HG03520 (cell line): ENCODE results near the gene GALNT10.
"Not testable (repeated sequence)": the region's sequence is repeated elsewhere in the genome, so short reads cannot be mapped to it uniquely, and the experiment has no call there.

Source experiments
- ATAC-seq: cut with Tn5 transposase; IDR thresholded peaks from one replicate; pipeline ENCODE4 v1.9.1; 2021; ENCODE audit warnings: mild to moderate bottlenecking, moderate library complexity; ENCODE audit not compliant: unreplicated experiment

GALNT10 gene

DNA sequence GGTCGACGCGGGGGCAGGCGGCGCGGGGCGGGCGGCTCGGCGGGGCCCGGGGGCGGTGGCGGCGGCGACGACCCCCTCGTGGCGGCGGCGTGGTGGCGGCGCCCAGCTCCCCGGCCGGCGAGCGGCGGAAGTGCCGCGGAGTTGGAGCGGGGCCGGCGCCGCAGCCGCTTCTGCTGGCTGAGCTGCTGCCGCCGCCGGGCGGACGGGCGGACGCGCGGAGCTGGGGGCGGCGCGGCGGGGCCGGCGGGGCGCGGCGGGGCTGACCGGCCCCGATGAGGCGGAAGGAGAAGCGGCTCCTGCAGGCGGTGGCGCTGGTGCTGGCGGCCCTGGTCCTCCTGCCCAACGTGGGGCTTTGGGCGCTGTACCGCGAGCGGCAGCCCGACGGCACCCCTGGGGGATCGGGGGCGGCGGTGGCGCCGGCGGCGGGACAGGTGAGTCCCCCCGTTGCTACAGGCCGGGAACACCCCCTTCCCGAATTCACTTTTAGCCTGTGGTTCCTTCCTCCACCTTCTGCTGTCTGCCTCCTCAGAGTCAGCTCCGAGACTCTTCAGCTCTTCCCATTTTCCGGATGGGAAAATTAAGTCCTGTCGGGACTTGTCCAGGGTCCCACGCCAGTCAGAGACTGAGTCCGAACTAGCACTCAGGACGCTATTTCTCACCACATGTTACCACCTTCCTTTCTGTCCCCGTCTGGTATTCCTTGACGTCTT lies at the start of gene GALNT10:
Gene GALNT10, plus strand, starts transcription at position 139 of the 710 bp plus-strand sequence. Its CDS starts 134 bp downstream, at position 273.
- ATAC-seq: peak; percentile 62

DNA sequence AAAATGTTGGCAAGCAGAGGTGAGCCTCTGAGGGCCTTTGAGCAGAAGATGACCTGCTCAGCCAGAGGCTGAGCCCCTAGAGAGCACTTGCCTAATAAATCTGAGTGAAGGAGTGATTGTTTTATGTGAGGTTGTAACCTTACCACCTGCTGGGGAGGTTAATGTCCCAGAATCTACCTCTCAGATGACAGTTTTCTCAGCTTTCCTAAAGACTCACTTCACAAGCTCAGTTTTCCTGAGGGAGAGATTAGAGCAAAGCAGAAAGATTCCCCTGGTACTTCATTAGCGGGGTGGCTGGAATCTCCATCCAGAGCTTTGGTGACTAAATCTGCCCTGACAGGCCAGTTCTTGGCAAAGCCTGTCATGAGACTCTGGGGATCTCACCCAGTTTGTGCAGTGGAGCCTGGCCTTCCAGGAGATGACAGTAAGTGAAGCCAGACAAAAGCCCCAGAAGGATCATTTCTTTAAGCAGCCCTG lies 48.8 kb upstream of the GALNT10 start:
- ATAC-seq: no peak

GRCh38 chr5:154143211-154143641 lies 47.3 kb upstream of the GALNT10 start:
- no peak for ATAC-seq

DNA sequence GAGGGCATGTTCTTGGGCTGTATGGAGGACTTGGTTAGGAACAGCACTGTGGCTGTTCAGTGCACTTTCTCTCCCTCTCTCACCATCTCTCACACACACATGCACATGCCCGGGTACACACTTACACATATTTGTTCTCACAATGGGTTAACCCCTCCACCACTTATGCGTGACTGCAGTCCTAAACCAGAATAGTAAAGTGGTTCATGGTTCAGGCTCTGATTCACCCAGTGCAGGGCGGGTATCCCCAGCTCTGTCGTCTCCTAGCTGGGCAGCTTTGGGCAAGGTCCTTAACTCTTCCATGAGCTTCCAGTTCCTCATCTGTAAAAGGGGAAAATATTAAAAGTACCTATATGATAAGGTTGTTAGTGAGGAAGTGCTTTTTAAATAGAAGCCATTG lies 45.3 kb upstream of the GALNT10 start:
- ATAC-seq: no peak

GRCh38 chr5:154146409-154146808 lies 44.1 kb upstream of the GALNT10 start:
- no peak for ATAC-seq

GRCh38 chr5:154147666-154148065 lies 42.9 kb upstream of the GALNT10 start:
- no peak for ATAC-seq

DNA sequence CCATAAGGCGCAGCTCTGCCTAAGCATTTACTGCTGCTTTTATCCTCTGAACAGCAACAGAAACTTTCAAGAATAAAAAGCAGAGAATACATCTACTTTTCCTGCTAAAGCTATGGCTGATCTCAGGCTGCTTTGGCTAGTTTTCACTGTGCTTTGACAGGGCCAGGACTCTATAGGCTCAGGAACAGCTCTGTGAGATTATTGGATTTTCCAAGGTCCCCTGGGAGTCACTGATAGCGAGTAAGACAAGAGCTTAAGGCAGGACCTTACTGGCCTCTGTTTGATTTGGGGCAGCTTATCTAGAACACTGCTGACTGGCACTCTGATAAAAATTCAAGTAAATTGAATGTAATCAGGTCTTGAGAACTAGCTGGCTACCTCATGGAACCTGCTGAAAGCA lies 40.1 kb upstream of the GALNT10 start:
- not testable (repeated sequence) for ATAC-seq

DNA sequence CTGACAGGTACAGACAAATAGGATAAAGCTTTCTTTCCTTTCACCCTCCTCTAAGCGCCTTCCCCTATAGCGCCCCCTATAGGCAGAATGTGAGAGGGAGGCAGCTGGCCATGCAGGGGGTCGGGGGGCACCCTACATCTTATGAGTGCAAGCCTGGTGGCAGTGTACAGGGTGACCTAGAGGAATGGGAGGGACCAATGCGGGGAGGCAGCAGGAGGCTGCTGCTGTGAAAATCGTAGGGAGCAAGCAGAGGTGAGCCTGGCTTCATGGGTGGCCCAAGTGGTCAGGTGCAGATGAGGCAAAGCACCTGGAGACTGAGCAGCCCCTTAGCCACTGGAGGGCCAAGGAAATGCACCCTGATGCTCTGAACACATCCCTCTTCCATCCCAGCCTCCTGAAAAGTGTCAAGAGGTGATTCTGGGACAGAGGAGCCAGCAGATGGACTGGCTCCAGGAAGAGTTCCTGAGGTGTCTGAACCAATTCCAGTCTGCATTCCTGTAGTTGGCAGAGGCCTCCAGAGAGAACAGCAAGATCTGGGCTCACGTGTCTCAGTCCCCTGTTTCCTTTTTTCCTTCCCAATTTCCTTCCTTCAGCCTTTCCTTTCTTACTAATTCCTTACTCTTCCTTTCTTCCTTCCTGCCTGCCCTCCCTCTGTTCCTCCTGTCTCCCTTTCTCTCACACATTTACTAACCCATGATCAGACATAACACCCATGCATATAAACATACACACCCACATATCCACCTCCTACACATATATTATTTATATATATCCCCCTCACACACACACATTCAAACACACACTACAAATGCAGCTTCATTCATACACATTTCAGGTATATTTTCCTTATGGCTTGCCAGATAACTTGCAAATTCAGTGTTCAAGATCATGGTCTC lies 32.8 kb upstream of the GALNT10 start:
- ATAC-seq: no peak

GRCh38 chr5:154158379-154158737 lies 32.2 kb upstream of the GALNT10 start:
- ATAC-seq: no peak

DNA sequence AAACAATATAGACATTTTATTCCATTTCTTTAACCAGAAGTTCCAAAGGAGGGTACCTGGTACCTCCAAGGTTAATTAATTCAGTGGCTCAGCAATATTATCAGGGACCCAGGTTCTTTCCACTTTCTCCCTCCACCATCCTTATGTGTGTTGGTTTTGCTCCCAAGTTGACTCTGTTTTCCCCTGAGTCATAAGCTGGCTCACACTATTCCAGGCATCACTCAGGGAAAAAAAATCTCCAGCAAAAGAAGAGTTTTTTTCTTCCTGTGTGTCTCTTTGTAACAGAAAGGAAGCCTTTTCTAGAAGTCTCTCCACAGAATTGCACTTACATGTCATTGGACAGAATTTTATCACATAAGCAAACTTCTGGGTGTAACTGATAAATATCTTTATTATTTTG lies 31.2 kb upstream of the GALNT10 start:
- ATAC-seq: no peak

DNA sequence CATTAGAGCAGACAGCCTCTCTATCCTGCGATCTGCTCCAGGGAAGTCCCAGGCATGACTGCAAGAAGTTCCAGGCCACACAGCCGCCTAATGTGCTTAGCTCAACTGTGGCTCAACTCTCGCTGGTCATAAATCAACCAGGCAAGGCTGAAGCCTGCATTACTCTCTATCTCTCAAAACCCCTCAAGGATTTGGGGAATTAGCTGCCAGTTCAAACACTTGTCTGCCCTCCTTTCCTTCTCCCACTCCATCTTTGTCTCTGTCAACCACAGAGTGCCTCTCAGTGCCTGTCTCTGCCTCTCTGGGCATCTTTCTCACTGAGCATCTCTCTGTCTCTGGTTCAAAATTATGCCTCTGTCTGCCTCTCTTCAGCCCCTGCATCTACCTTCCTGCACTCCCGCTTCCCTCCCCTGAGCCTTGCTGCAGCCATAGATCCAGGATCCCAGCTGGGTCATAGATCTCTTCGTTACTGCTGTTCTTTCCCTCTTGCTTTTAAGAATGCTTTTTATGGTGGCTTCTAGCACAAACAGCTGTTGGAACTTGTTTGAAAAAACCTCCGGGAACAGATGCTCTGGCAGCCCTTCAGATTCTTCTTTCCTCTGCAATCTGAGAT lies 27.9 kb upstream of the GALNT10 start:
- no peak for ATAC-seq

GRCh38 chr5:154163327-154164248 lies 26.9 kb upstream of the GALNT10 start:
- ATAC-seq: no peak

- ATAC-seq: no peak
Observed at GRCh38 chr5:154164249-154164581, 26.3 kb upstream of the GALNT10 start.

GRCh38 chr5:154165886-154166285 lies 24.6 kb upstream of the GALNT10 start:
- ATAC-seq: no peak

DNA sequence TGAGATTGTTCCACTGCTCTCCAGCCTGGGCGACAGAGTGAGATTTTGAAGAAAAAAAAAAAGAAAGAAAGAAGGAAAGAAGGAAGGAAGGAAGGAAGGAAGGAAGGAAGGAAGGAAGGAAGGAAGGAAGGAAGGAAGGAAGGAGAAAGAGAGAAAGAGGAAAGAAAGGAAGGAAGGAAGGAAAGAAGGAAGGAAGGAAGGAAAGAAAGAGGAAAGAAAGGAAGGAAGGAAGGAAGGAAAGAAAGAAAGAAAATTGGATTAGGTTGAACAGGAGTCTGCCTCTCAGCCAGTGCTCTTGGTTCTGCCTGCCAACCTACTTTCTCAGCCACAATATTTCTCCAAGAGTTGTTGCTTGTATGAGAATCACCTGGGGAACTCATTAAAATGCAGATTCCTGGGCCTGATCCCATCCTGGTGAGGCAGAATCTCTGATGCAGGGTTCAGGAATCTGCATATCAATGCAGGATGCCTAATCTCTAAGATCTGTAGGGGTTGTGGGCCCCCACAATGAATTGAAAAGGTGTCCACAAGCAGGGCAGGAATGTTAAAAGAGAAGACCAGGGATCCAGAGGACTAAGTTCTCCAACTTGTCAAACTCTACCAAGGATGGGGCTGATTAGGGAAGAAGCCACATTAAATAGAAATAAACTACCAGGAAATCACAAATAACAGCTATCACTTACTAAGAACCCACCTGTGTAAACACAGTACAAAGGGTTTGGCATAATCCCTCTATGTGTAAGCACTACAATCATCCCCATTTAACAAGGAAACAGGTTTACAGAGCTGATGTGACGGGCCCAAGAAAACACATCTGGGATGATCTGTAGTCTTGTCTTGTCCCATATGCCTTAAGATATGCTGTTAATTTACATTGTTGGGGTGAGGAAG lies 23.4 kb upstream of the GALNT10 start:
- no peak for ATAC-seq

GRCh38 chr5:154168395-154168794 lies 22.1 kb upstream of the GALNT10 start:
- ATAC-seq: no peak

- no peak for ATAC-seq
Observed at GRCh38 chr5:154172785-154173184, 17.7 kb upstream of the GALNT10 start.

DNA sequence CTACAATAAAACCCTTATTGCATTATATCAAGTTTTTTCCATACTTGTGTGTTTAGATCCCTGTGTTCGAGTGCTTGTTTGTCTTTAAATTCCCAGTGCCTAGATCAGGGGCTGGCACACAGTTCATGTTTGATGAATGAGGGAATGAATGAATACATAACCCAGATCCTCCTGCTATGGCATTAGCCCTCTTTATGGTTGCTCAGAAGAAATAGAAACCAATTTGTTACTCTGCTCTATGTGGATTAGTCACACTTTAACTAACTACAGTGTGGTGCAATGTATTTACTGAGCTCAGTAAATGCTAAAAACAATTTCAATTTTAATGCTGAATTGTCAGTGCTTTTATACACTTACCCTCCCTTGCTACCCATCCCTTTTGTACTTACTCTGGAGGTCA lies 16.4 kb upstream of the GALNT10 start:
- no peak for ATAC-seq

- no peak for ATAC-seq
Observed at GRCh38 chr5:154176181-154176580, 14.4 kb upstream of the GALNT10 start.

- ATAC-seq: no peak
Observed at GRCh38 chr5:154178661-154179060, 11.9 kb upstream of the GALNT10 start.
